GM12875 (cell line): Measurements from ENCODE around the gene TXNRD1.

Experiments
- H3K4me3 ChIP-seq: one replicate; pipeline ENCODE4 v1.5.1; 2011; ENCODE audit warnings: low read depth, low read length, control low read depth
- TF ChIP-seq, protein P1 (sequence below): IDR thresholded peaks from 2 replicates; pipeline ENCODE4 v1.5.1; 2011; ENCODE audit warnings: low read depth, mild to moderate bottlenecking, control low read depth, inconsistent platforms, low read length, moderate library complexity, borderline replicate concordance; ENCODE audit not compliant: insufficient read depth

TXNRD1 gene

DNA sequence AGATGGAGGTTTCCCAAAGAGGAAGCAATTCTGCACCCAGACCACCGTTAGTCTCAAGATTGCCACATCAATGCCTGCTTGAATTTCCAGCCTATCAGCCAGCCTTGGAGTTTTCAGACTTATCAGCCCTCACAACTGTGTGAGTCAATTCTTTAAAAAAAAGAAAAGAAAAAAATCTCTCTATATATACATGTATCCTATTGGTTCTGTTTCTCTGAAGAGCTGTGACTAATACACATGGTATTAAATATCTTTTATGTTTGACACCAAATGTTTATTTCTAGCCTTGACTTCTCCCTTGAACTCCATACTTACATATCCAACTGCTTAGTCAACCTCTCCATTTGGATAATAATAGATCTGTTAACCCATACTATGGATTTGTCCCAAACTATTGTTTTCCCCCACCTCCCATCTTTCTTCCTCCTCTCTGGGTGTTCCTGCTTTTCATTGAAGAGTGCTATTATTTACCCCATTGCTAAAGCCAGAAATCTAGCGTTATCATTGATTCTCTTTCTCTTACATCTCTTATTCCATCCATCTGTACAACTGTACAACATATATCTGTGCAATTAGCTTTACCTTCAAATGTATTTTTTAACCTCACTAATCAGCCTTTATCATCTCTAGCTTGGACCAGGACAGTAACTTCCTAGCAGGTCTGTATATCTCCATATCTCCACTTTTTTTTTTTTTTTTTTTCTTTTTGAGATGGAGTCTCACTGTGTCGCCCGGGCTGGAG is 65.3 kb downstream of the TXNRD1 start:
- no peak overlapping the region for H3K4me3 ChIP-seq

GRCh38 chr12:104281636-104282035 is 66.1 kb downstream of the TXNRD1 start:
- TF ChIP-seq, protein P1, sequence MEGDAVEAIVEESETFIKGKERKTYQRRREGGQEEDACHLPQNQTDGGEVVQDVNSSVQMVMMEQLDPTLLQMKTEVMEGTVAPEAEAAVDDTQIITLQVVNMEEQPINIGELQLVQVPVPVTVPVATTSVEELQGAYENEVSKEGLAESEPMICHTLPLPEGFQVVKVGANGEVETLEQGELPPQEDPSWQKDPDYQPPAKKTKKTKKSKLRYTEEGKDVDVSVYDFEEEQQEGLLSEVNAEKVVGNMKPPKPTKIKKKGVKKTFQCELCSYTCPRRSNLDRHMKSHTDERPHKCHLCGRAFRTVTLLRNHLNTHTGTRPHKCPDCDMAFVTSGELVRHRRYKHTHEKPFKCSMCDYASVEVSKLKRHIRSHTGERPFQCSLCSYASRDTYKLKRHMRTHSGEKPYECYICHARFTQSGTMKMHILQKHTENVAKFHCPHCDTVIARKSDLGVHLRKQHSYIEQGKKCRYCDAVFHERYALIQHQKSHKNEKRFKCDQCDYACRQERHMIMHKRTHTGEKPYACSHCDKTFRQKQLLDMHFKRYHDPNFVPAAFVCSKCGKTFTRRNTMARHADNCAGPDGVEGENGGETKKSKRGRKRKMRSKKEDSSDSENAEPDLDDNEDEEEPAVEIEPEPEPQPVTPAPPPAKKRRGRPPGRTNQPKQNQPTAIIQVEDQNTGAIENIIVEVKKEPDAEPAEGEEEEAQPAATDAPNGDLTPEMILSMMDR: no peak
- H3K4me3 ChIP-seq: no peak overlapping the region

More for the DNA sequence above, 65.3 kb downstream of the TXNRD1 start:
- TF ChIP-seq, protein P1: no peak

- TF ChIP-seq, protein P1: no peak
- no peak overlapping the region for H3K4me3 ChIP-seq
These were observed 66.5 kb downstream of the TXNRD1 start for GRCh38 chr12:104282109-104282508.

DNA sequence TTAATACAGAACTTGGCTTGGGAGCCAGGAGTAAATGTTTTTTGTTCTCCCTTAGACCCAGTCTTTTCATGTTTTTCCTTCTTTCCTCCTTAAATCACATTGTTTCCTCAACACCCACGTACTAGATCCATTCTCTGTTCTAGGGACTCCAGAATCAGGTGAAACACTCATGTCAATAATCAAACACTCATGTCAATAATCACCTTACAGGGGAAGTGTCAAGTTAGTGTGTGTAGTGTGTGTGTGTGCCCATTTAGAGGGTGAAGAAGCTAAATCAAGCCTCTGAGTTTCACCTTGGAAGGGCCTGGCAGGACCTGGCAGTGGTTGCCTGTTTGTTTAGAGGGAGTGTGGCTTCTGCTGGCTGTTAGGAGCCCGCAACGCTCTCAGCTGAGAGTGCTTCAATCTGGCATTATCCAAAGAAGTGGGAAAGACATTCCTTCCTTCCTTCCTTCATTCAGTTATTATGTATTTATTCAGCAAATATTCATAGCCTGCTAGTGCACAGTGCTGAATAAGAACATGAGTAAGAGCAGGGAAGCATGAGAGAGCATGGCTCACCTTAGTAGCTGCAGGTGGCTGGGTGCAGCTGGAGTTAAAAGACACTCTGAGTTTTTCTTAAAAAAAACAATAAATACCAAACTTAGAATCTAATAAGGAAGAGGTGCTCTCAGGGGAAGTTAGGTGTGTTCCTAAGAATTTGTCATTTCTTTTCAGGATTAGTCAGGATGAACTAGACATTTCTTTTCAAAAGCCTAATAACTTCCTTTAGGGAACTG is 70.3 kb downstream of the TXNRD1 start:
- TF ChIP-seq, protein P1: no peak
- no peak overlapping the region for H3K4me3 ChIP-seq

DNA sequence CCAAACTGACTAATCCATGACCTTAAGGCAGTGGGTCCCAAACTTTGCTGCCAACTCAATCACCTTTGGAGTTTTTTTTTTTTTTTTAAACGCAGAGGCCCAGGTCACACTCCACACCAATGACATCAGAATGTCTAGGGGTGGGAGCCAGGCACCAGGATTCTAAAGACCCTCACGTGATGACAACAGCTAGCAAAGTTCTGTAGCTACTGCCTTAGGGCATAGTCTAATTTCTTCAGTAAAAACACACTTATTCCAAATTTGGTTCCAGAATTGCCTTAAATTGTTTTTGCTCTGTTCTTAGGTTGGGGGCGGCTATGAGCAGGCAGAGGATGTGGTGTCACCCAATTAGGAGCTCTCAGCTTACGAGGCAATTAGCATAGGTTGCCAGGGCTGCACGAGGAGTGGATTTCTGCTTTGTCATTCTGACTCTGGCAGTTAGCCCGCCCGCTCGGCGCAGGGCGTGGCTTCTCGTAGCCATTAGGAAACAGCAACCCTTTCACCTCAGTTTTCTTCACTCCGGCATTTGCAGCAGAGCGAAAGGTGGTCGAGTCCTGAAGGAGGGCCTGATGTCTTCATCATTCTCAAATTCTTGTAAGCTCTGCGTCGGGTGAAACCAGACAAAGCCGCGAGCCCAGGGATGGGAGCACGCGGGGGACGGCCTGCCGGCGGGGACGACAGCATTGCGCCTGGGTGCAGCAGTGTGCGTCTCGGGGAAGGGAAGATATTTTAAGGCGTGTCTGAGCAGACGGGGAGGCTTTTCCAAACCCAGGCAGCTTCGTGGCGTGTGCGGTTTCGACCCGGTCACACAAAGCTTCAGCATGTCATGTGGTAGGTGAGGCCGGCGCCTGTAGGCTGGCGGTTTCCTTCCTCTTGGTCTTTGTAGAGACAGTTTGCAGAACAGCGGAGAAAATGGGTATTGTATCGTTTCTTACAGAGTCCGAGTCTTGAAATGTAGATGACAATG is 71.2 kb downstream of the TXNRD1 start:
- H3K4me3 ChIP-seq: peak overlapping the region; percentile 73
- TF ChIP-seq, protein P1: no peak

DNA sequence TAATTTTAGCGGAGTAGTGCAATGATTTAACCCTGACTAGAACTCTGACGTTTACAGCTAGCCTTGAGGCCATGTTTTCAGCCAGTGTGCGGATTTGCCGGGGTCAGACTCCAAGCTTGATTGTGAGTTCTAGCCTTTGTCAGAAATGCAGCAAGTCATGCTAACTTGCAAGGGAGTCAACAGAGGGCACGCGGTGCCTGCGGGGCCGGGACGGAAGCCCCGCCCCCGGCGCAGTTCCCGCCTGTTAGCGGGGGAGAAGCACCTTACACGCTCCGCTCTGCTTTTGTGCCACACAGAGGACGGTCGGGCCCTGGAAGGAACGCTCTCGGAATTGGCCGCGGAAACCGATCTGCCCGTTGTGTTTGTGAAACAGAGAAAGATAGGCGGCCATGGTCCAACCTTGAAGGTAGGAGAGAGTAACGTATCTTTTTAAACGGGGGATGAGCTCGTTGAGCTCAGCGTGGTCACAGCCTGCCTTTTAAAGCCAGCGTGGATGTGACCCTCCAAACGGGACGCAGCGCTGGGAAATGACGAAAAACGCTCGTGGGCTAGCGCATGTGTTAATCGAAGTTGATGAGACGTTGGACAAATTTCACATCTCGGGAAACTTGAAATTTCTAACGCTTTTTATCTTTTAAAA is 73.2 kb downstream of the TXNRD1 start:
- TF ChIP-seq, protein P1: no peak
- H3K4me3 ChIP-seq: peak overlapping the region; percentile 73
